HG02763 (cell line): ENCODE measurements around the gene SCAP.

Source experiments
- ATAC-seq: cut with Tn5 transposase; IDR thresholded peaks from one replicate; pipeline ENCODE4 v1.9.1; 2021; ENCODE audit warnings: mild to moderate bottlenecking, moderate library complexity; ENCODE audit not compliant: unreplicated experiment

The SCAP gene

GRCh38 chr3:47433796-47434195 lies 41.9 kb downstream of the SCAP start:
- no peak for ATAC-seq

DNA sequence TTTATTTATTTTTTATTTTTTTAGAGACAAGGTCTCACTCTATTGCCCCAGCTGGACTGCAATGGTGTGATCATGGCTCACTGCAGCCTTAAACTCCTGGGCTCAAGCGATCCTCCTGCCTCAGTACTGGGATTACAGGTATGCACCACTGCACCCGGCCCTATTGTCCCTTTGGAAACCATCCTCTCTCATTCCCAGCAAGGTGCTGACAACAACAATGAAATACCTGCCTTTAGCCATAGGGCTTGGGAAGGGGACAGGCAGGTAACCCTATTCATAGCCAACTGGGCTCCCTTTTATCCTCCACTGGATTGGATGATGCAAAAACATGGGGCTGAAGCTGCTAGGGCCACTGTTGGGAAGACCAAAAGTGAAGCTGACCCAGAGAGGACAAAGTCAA lies 43.1 kb downstream of the SCAP start:
- ATAC-seq: no peak

DNA sequence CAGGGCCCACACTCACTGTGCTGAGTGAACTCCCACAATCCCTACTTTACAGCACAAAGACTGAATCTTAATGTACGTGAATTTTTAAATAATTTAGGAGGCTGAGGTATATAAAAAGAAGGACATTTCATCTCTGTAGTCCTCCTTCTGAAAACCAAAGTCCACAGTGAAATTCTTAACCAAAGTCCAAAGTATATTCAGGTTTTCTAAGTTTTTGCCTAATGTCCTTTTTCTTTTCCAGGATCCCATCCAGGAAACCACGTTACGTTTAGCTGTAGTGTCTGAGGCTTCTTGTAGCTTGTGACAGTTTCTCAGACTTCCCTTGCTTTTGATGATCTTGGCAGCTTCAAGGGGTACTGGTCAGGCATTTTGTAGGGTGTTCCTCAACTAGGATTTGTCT lies 44.5 kb downstream of the SCAP start:
- no peak for ATAC-seq

- no peak for ATAC-seq
Measured at GRCh38 chr3:47430606-47431005, 45.1 kb downstream of the SCAP start.

- no peak for ATAC-seq
Measured at GRCh38 chr3:47429476-47430270, 46.1 kb downstream of the SCAP start.

DNA sequence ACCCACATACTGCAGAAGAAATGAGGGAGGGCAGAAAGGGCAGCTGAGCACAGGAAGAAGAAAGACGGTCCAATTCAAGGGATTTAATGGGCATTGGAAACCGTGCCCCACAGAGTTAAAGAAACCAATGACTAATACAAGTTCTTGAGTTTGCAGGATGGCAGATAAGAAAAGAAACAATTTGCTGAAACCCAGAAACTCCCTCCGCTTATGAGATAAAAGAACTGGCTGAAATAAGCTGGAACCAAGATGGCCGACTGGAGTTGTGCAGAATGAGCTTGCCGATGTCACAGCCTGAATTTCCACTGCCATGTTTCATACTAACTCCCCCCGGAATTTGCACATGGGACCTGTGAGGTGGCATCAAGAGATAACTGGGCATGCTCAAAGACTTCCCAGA lies 47.1 kb downstream of the SCAP start:
- no peak for ATAC-seq

- no peak for ATAC-seq
Measured at GRCh38 chr3:47427866-47428265, 47.9 kb downstream of the SCAP start.

DNA sequence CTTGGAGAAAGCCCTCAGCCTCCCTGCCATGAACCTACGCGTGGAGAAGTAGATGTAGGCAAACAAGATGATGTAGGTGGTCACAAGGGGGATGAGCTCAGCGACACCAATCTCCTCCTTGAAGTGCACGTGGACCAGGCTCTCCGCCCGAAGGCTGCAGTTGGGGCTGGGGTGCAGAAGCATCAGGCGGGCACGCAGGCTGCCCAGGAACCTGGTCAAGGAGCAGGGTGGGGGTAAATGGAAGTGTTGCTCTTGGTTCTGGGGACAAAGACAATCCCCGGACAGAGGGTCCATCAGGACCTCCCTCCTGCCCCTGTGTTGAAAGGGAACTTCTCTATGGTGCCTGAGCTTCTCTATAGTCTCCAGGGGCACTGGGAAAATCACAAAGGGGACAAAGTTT lies 49.8 kb downstream of the SCAP start:
- ATAC-seq: no peak

- no peak for ATAC-seq
Measured at GRCh38 chr3:47425383-47425778, 50.4 kb downstream of the SCAP start.

DNA sequence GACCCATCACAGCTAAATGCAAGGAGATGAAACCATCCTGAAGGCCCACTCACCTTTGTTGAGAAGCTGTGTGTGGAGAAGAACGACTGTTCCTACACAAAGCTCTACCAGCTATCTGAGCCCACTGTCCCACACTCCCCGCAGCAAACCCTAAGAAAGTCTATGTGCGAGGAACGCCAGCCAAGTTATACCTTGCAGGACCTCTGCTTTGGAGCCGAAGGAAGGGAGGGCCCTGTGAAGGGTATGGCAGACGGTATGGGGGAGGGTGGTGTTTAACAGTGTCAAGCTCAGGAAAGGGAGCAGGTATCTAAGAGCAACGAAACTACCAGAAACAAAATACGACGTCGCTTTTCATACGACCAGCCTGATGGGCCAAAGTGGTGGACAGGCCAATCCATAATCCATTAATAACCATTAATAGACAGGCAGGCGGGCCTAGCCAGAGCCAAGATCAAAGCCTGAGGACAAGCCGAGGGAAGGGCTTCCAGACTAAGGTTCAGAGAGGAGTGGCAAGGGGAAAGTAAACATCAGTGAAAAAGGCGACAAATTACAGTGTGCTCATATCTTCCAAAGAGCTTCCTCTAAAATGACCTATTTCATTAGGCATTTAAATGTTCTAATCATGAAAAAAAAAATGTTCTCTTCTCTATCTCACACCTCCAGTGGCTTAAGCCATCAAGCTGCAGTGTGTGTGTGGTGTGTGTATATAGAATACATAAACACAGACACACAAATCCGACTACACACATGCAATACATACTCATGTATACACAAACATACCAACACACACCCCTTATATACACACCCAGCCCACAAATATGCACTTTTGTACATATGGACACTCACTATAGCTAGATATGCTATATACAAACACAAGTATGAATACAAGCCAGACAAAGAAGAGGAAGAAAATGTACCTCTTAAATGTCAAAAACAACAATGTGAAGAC lies 51.0 kb downstream of the SCAP start:
- ATAC-seq: no peak

GRCh38 chr3:47423548-47424145 lies 52.1 kb downstream of the SCAP start:
- ATAC-seq: no peak

DNA sequence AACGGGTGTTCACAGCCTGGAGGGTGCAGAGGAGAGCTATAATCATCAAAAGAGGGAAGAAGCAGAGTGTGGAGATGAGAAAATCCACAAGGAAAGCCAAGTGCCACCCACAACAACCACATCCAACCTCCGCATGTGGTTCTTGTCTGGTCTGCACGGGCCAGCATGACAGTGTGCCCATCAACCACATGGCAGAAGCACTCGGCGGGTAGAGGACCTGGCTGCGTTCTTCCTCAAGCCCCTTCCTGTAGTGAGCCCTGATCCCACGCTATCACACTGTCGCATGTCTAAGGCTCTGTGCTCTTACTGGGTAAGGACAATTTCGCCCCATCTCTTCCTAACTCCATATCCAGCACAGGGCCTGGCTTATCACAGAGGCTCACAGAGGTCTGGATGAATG lies 53.0 kb downstream of the SCAP start:
- no peak for ATAC-seq

- no peak for ATAC-seq
Measured at GRCh38 chr3:47421741-47422649, 53.7 kb downstream of the SCAP start.

DNA sequence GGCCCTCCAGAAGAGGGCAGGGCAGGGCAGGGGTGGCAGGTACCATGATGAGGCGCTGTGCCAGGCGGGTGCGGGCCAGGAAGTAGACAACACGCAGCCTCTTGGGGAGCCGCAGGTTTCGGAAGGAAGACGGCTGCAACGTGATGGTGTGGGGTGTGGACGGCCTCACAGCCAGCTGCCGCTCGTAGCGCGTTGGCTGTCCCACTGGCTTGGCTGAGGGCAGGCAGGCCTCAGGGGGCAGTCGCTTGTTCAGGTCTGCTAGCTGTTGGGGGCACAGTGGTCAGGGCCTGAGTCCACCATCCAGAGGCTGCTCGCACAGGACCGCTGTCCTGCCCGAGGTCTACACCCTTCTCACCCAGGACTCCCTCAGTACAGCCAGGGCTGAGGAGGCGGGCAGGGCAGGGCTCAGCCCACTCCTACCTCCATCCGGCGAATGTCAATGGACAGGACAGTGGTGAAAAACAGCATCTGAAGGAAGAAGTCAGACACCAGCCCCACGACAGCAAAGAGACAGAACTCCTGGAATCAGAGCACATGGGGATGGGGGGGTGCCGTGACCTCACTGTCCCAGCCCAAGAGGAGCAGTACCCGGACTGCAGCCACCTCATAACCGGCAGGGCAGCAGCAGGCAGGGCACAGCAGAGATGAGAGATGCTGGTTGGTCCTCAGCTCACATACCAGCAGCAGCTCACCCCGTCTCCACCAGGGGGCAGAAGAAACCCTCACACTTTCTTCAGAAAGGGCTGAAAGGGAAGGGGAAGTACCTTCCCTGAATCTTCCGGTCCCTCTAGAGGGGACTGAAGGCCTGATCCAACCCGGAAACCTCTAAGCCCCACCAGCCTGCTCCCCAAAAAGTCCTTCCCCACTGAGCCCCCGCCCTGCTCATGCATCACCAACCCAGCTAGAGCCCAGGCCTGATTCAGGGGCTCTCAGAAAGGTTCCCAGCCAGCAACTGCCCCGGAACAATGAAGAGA lies 54.9 kb downstream of the SCAP start:
- peak; percentile 54 for ATAC-seq

DNA sequence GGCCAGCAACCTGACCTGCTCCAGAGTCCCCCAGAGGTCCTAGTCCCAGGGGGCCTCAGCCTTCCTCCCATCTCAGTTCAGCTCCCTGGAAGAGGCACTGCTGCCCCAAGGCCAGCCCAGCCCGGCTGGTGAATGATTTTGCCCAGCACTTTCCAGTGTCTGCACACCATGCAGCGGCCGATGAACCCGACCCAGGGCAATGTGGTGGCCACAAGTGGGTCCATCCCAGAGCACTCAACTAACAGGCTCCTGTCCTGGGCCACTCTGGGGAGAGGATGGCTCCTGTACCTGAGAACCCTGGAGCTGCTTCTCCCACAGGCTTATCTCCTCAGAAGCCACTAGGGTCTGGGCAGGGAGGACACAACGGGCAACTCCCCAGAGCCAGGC lies 55.7 kb downstream of the SCAP start:
- ATAC-seq: no peak

- ATAC-seq: no peak
Measured at GRCh38 chr3:47419083-47420043, 56.4 kb downstream of the SCAP start.

- ATAC-seq: no peak
Measured at GRCh38 chr3:47418167-47419082, 57.3 kb downstream of the SCAP start.
